Measurements from ENCODE around the gene MCCC1. TPM values are rescaled to one million over a fixed set of nuclear protein-coding genes. Genes with fewer than 3 reads are reported as not detected.

Gene MCCC1
- total RNA-seq, 1 donor from 2014 or later, result 24.1 TPM

DNA sequence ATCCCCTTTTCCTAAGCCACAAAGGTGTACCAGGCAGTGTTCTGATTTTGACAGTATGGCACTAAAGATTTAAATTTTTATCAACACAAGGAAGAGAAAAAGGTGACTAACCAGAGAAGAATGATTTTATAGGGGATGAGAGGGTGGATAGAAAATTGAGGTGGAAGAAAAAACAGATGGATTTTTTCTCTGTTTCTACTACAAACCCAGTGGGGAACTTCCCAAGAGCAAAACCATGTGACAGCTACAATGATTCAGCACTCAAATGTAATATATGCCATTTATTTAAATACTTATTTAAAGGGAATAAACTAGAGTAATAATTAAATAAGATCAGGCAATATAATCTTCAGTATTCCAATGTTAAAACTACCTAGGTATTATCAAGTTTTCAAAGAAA lies 130.0 kb downstream of the MCCC1 start:
- H3K27ac Mint-ChIP-seq (ENCODE audit: unreplicated experiment), result peak overlapping the region; percentile 75
- no peak overlapping the region for H3K4me3 Mint-ChIP-seq (ENCODE audit: unreplicated experiment)
- TF ChIP-seq, protein P1, sequence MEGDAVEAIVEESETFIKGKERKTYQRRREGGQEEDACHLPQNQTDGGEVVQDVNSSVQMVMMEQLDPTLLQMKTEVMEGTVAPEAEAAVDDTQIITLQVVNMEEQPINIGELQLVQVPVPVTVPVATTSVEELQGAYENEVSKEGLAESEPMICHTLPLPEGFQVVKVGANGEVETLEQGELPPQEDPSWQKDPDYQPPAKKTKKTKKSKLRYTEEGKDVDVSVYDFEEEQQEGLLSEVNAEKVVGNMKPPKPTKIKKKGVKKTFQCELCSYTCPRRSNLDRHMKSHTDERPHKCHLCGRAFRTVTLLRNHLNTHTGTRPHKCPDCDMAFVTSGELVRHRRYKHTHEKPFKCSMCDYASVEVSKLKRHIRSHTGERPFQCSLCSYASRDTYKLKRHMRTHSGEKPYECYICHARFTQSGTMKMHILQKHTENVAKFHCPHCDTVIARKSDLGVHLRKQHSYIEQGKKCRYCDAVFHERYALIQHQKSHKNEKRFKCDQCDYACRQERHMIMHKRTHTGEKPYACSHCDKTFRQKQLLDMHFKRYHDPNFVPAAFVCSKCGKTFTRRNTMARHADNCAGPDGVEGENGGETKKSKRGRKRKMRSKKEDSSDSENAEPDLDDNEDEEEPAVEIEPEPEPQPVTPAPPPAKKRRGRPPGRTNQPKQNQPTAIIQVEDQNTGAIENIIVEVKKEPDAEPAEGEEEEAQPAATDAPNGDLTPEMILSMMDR (IDR thresholded peaks at IDR 0.05), result no peak
- H3K9me3 Mint-ChIP-seq (ENCODE audit: low read depth), result no peaks in the 10 kb centered on the region
- no peaks in the 10 kb centered on the region for H3K27me3 Mint-ChIP-seq (ENCODE audit: low read depth)
- DNase-seq (ENCODE audit: low spot score), result no peak
- H3K4me1 Mint-ChIP-seq (ENCODE audit: low read depth), result peaks cover 52% of the 10 kb centered on the region
- H3K36me3 Mint-ChIP-seq (ENCODE audit: low read depth), result no peaks in the 10 kb centered on the region

DNA sequence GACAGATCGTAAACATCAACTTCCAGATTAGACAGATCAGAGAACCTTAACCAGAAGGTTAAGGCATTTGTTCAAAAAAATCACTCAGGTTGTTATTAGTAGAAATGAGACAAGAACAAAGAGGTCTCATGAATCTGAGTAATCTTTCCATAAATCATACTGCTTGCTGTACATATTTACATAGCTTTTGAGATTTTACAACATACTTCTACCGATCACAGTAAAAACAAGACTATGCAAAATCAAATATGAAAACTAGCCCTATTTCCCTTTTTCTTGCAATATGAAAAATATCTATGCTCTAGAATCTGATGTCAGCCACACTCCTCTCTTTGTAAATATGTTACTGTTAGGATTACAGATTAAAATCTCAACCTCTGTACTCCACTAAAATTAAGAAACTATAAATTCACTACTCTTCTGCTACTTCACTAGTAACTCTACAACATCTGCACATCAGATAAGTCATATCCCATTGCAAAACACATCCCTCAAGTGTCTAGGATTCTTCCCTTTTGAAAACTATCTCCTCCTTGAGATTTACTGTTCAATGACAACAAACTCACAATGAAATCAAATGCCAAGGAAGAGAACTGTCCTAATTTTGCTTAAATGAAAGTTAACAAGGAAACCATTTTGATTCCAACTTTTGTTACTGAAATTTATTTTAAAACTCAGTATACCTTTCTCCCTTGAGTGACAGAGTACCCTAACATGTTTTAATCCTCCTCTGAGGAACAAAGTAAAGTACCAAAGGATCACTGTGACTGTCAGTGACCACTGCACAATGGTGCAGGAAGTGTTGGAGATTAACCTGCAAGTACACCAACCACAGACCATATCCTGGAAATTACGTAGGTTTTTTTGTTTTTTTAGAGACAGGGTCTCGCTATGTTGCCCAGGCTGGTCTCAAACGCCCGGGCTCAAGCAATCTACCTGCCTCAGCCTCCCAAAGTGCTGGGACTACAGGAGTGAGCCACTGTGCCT lies 131.8 kb downstream of the MCCC1 start:
- Mint-ChIP-seq H3K4me3 (ENCODE audit: unreplicated experiment) (no peak overlapping the region), H3K9me3 (ENCODE audit: low read depth) (no peaks in the 10 kb centered on the region), H3K27ac (ENCODE audit: unreplicated experiment) (no peak overlapping the region), H3K4me1 (ENCODE audit: low read depth) (peaks cover 50% of the 10 kb centered on the region), H3K36me3 (ENCODE audit: low read depth) (peaks cover 2% of the 10 kb centered on the region), H3K27me3 (ENCODE audit: low read depth) (no peaks in the 10 kb centered on the region)
- no peak for DNase-seq (ENCODE audit: low spot score)
- TF ChIP-seq, protein P1 (IDR thresholded peaks at IDR 0.05), result no peak

DNA sequence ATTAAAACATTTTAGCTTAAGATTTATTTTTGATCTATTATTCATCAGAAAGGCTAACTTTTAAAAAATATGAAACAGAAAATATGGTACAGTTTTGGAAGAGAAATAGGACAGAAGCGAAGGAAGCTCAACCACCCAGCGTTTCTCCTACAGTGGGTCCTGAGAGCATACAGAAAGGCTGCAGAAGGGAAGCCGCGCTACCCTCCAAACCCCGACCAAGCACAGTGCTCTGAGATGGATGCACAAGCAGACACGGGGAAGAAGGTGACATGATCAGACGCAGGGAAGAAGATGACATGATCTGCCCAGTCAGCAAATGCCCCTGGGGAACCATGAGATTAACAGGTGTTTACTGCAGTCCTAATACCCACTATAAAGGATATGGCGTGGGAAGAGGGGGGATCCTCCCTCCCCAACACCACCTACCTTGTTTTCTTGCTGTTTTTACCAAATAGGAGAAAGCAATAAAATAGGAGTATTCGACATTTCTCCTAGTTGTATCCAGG lies 133.4 kb downstream of the MCCC1 start:
- no peak for DNase-seq (ENCODE audit: low spot score)
- H3K27me3 Mint-ChIP-seq (ENCODE audit: low read depth), result no peaks in the 10 kb centered on the region
- no peak overlapping the region for H3K27ac Mint-ChIP-seq (ENCODE audit: unreplicated experiment)
- peaks cover 2% of the 10 kb centered on the region for H3K36me3 Mint-ChIP-seq (ENCODE audit: low read depth)
- peaks cover 34% of the 10 kb centered on the region for H3K4me1 Mint-ChIP-seq (ENCODE audit: low read depth)
- H3K4me3 Mint-ChIP-seq (ENCODE audit: unreplicated experiment), result no peak overlapping the region
- TF ChIP-seq, protein P1 (IDR thresholded peaks at IDR 0.05), result no peak
- no peaks in the 10 kb centered on the region for H3K9me3 Mint-ChIP-seq (ENCODE audit: low read depth)

Other genes starting within 250 kb of the MCCC1 start
- 48.1 to 53.5 TPM (median 52.6 TPM) in 3 replicates for gene DCUN1D1, start 119.0 kb downstream of the MCCC1 start, total RNA-seq
- 9.5 to 19.1 TPM (median 9.9 TPM) in 3 replicates for gene LAMP3, start 63.2 kb upstream of the MCCC1 start, total RNA-seq
- 12.3 to 21.2 TPM (median 19.9 TPM) in 3 replicates for gene B3GNT5, start 153.8 kb upstream of the MCCC1 start, total RNA-seq

Data from chondrocyte (in vitro differentiated cells).